ENCODE measurements around the gene PDCD1. TPM values are rescaled to one million over a fixed set of nuclear protein-coding genes. Genes with fewer than 3 reads are reported as not detected.

The PDCD1 gene
- total and polyA plus RNA-seq, 2 of the 13 experiments (the other 11 are each of a cell fraction or from before 2014, with no cell fraction given): 0.04 TPM; not detected in 1

DNA sequence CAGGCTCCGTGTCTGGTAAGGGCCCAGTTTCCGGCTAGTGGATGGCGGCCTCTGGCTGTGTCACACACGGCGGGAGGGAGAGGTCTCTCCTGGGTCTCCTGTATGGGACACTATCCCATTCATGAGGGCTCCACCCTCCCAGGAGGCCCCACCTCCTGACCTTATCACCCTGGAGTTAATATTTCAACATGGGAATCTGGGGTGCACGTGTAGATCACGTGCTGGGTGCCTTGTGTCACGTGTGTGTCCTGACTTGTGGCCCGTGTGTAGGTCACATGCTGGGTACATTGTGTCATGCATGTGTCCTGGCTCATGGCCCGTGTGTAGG lies 39.8 kb downstream of the PDCD1 start (continued):
- TF ChIP-seq, protein P1, sequence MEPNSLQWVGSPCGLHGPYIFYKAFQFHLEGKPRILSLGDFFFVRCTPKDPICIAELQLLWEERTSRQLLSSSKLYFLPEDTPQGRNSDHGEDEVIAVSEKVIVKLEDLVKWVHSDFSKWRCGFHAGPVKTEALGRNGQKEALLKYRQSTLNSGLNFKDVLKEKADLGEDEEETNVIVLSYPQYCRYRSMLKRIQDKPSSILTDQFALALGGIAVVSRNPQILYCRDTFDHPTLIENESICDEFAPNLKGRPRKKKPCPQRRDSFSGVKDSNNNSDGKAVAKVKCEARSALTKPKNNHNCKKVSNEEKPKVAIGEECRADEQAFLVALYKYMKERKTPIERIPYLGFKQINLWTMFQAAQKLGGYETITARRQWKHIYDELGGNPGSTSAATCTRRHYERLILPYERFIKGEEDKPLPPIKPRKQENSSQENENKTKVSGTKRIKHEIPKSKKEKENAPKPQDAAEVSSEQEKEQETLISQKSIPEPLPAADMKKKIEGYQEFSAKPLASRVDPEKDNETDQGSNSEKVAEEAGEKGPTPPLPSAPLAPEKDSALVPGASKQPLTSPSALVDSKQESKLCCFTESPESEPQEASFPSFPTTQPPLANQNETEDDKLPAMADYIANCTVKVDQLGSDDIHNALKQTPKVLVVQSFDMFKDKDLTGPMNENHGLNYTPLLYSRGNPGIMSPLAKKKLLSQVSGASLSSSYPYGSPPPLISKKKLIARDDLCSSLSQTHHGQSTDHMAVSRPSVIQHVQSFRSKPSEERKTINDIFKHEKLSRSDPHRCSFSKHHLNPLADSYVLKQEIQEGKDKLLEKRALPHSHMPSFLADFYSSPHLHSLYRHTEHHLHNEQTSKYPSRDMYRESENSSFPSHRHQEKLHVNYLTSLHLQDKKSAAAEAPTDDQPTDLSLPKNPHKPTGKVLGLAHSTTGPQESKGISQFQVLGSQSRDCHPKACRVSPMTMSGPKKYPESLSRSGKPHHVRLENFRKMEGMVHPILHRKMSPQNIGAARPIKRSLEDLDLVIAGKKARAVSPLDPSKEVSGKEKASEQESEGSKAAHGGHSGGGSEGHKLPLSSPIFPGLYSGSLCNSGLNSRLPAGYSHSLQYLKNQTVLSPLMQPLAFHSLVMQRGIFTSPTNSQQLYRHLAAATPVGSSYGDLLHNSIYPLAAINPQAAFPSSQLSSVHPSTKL (CRISPR knock-in tag; IDR thresholded peaks at IDR 0.05): peak; percentile 91
- TF ChIP-seq KDM5A (IDR thresholded peaks at IDR 0.05; ENCODE audit: borderline replicate concordance, low read length): no peak
- TF ChIP-seq, protein P2, sequence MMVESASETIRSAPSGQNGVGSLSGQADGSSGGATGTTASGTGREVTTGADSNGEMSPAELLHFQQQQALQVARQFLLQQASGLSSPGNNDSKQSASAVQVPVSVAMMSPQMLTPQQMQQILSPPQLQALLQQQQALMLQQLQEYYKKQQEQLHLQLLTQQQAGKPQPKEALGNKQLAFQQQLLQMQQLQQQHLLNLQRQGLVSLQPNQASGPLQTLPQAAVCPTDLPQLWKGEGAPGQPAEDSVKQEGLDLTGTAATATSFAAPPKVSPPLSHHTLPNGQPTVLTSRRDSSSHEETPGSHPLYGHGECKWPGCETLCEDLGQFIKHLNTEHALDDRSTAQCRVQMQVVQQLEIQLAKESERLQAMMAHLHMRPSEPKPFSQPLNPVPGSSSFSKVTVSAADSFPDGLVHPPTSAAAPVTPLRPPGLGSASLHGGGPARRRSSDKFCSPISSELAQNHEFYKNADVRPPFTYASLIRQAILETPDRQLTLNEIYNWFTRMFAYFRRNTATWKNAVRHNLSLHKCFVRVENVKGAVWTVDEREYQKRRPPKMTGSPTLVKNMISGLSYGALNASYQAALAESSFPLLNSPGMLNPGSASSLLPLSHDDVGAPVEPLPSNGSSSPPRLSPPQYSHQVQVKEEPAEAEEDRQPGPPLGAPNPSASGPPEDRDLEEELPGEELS (CRISPR knock-in tag; IDR thresholded peaks at IDR 0.05): peak; percentile 78; the same call in 1 of the 2 replicates
- peak; percentile 93 for TF ChIP-seq ZNF44 (CRISPR knock-in tag; IDR thresholded peaks at IDR 0.05)
- peak in 1 of 2 experiments; percentile 96; a peak in 2 of 4 replicates for TF ChIP-seq KLF16 (CRISPR knock-in tag; IDR thresholded peaks at IDR 0.05)
- 0 out of 2 replicates have a peak, but pooled peaks have one; percentile 71 for TF ChIP-seq ZNF251 (CRISPR knock-in tag; IDR thresholded peaks at IDR 0.05)
- 0 out of 2 replicates have a peak, but pooled peaks have one; percentile 88 for TF ChIP-seq TRAFD1 (CRISPR knock-in tag; IDR thresholded peaks at IDR 0.05; ENCODE audit: borderline replicate concordance)
- peak; percentile 91; the same call in 1 of the 2 replicates for TF ChIP-seq ZNF703 (CRISPR knock-in tag; IDR thresholded peaks at IDR 0.05; ENCODE audit: borderline replicate concordance)
- no peak for TF ChIP-seq FOXA1 (IDR thresholded peaks at IDR 0.05)
- TF ChIP-seq FOXA1 (CRISPR knock-in tag; IDR thresholded peaks at IDR 0.05): peak; percentile 68
- peak; percentile 71; the same call in 1 of the 2 replicates for TF ChIP-seq ZFP37 (CRISPR knock-in tag; IDR thresholded peaks at IDR 0.05; ENCODE audit: borderline replicate concordance)
- no peak for TF ChIP-seq ZNF773 (CRISPR knock-in tag; IDR thresholded peaks at IDR 0.05; ENCODE audit: borderline replicate concordance)
- peak; percentile 81 for TF ChIP-seq ZBTB33 (CRISPR knock-in tag; IDR thresholded peaks at IDR 0.05)
- TF ChIP-seq, protein P3, sequence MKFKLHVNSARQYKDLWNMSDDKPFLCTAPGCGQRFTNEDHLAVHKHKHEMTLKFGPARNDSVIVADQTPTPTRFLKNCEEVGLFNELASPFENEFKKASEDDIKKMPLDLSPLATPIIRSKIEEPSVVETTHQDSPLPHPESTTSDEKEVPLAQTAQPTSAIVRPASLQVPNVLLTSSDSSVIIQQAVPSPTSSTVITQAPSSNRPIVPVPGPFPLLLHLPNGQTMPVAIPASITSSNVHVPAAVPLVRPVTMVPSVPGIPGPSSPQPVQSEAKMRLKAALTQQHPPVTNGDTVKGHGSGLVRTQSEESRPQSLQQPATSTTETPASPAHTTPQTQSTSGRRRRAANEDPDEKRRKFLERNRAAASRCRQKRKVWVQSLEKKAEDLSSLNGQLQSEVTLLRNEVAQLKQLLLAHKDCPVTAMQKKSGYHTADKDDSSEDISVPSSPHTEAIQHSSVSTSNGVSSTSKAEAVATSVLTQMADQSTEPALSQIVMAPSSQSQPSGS (CRISPR knock-in tag; IDR thresholded peaks at IDR 0.05): peak; percentile 89
- TF ChIP-seq, protein P4, sequence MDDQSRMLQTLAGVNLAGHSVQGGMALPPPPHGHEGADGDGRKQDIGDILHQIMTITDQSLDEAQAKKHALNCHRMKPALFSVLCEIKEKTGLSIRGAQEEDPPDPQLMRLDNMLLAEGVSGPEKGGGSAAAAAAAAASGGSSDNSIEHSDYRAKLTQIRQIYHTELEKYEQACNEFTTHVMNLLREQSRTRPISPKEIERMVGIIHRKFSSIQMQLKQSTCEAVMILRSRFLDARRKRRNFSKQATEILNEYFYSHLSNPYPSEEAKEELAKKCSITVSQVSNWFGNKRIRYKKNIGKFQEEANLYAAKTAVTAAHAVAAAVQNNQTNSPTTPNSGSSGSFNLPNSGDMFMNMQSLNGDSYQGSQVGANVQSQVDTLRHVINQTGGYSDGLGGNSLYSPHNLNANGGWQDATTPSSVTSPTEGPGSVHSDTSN (CRISPR knock-in tag; IDR thresholded peaks at IDR 0.05; ENCODE audit: borderline replicate concordance): no peak
